ENCODE results near the gene GJA3.

DNA sequence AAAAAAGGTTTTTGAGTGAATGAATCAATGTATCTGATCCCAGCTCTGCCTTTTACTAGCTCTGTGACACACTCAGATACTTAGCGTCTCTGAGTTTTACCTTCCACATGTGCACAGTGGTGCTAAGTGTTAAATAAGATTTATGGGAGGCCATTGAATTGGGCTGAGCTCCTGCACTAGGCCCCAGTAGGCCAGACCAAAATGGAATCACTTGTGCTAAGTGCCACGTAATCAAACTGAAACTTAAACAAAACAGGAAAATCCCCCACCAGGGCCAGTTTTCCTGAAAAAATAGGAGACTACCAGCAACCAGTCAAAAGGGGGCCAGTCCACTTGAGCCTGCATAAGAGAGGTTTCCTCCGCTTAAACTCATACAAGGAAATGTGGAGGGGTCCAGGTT is 40.9 kb downstream of the GJA3 start:
- TF ChIP-seq, protein P1, sequence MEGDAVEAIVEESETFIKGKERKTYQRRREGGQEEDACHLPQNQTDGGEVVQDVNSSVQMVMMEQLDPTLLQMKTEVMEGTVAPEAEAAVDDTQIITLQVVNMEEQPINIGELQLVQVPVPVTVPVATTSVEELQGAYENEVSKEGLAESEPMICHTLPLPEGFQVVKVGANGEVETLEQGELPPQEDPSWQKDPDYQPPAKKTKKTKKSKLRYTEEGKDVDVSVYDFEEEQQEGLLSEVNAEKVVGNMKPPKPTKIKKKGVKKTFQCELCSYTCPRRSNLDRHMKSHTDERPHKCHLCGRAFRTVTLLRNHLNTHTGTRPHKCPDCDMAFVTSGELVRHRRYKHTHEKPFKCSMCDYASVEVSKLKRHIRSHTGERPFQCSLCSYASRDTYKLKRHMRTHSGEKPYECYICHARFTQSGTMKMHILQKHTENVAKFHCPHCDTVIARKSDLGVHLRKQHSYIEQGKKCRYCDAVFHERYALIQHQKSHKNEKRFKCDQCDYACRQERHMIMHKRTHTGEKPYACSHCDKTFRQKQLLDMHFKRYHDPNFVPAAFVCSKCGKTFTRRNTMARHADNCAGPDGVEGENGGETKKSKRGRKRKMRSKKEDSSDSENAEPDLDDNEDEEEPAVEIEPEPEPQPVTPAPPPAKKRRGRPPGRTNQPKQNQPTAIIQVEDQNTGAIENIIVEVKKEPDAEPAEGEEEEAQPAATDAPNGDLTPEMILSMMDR (IDR thresholded peaks at IDR 0.05; ENCODE audit: insufficient read depth, low read depth, low read length), result no peak
- TF ChIP-seq EZH2 (IDR thresholded peaks at IDR 0.05; ENCODE audit: insufficient read depth, low read length), result no peak

Data from astrocyte (in vitro differentiated cells and primary cell).